ENCODE measurements around the gene UBLCP1.

Gene UBLCP1, protein sequence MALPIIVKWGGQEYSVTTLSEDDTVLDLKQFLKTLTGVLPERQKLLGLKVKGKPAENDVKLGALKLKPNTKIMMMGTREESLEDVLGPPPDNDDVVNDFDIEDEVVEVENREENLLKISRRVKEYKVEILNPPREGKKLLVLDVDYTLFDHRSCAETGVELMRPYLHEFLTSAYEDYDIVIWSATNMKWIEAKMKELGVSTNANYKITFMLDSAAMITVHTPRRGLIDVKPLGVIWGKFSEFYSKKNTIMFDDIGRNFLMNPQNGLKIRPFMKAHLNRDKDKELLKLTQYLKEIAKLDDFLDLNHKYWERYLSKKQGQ

DNA sequence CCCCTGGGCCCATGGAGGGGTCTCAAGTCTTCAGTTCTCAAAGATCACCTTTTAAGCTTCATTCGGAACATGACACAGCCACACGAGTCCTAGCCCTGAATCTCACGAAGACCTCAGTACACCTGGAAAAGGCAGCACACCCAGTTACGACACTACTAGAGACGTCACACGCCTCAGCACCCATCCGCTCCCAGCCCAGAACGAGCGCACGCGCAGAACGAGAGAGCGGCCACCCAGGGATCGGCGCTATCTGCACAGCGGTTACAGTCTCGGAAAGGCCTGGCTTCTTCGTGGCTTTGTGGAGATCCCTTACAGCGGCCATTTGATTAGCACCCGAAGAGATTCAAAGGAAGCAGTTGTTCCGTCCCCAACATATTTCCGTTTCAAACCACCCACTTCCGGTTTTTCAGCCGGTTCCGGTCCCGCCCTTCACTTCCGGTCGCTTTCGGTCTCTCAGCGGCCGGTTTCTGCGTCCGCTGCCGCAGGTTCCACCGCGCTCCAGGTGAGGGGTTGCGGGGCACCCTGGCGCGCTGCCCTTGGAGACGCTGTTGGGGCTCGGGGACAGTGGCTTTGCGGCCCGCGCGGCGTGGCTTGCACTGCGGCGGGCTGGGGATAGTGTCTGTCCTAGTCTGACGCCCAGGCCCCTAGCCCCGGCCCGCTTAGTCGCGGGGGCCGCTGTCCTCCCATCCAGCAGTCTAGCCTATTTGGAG is at the start of gene UBLCP1:
Gene UBLCP1 (plus strand): TSS at position 432 of the 710 bp plus-strand sequence. CDS start 5,626 bp downstream, outside the sequence.
- TF ChIP-seq, protein P1, sequence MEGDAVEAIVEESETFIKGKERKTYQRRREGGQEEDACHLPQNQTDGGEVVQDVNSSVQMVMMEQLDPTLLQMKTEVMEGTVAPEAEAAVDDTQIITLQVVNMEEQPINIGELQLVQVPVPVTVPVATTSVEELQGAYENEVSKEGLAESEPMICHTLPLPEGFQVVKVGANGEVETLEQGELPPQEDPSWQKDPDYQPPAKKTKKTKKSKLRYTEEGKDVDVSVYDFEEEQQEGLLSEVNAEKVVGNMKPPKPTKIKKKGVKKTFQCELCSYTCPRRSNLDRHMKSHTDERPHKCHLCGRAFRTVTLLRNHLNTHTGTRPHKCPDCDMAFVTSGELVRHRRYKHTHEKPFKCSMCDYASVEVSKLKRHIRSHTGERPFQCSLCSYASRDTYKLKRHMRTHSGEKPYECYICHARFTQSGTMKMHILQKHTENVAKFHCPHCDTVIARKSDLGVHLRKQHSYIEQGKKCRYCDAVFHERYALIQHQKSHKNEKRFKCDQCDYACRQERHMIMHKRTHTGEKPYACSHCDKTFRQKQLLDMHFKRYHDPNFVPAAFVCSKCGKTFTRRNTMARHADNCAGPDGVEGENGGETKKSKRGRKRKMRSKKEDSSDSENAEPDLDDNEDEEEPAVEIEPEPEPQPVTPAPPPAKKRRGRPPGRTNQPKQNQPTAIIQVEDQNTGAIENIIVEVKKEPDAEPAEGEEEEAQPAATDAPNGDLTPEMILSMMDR (IDR thresholded peaks at IDR 0.05), result no peak

DNA sequence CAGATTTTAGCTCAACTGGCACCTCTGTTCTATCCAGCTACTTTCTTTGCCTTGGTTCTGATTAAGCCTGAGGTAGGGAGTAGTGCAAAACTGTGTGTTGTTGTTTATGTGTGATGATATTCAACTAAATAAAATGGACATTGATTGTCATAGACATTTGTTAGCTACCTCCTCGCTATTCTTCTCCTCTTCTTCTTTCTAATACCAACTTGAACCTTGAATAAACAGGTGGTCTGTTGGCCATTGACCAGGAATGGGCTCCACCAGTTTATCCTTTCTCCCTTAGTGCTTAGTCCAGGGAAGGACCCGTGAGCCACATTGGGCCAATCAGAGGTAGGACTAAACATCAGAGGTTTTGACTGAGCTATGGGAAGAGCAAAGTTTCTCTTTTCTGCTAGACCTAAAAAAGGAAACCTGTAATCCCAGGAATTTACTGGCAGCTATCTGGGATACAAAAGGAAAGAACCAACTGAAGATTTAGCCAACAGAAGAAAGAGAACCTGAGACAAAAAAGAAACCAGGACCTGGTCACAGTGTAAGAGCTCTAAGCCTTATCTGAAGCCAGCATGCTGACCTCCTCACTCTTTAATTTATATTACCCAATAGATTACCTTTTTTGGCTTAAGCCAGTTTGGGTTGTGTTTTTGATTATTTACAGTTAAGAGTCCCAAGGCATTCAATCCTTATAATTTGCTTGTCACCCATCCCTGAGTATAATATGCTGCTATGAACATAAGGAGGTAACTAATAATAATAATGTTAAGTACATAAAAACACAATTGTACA is 48.4 kb upstream of the UBLCP1 start:
- TF ChIP-seq, protein P1 (IDR thresholded peaks at IDR 0.05), result no peak

DNA sequence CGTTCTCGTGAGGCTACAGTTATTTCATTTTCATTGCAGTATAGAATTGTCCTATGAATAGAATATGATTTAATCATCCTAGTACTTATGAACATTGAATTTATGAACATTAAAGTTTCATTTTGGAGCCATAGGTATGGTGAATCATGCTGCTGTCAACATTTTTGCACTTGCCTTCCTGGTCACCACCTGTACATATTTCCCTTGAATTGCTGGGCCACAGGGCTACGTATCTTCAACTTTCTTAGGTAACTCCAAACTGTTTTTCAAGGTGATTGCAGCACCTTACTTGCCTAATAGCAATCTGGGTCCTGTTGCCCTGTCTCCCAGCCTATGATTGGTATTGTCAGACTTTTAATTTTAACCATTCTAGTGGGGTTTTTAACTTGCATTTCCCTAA is 47.2 kb upstream of the UBLCP1 start:
- TF ChIP-seq, protein P1 (IDR thresholded peaks at IDR 0.05), result no peak

DNA sequence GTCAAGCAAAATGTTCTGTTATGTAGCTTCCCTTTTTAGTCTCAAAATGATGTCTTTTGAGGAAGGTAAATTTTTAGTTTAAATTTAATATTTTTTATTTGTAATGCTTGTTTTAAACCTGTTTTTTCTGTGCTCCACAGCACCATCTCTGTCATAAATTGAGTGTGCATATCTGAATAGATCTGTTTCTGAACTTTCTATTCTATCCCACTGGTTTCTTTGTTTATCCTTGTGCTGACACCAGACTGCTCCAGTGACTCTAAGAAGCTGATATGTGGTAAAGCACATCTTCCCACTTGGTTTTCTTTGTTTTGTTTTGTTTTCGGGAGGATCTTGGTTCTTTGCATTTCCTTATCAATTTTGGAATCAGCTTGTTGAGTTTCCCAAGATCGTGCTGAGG is 46.6 kb upstream of the UBLCP1 start:
- TF ChIP-seq, protein P1 (IDR thresholded peaks at IDR 0.05), result no peak

DNA sequence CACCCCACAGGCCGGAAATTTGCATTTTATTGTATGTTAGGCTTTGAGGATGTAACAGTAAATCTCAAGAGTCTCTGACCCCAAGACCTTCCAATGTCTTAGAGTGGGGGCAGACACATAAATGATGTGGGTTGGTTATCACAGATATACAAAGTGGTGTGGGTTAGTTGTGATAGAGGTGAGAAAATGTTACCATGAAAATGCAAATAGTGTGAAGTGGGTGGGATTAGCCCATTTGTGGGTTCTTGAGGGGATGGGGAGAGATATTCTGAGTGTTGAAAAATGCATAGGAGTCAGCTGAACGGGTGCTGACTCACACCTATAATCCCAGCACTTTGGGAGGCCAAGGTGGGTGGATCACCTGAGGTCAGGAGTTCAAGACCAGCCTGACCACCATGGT is 45.9 kb upstream of the UBLCP1 start:
- TF ChIP-seq, protein P1 (IDR thresholded peaks at IDR 0.05), result no peak

DNA sequence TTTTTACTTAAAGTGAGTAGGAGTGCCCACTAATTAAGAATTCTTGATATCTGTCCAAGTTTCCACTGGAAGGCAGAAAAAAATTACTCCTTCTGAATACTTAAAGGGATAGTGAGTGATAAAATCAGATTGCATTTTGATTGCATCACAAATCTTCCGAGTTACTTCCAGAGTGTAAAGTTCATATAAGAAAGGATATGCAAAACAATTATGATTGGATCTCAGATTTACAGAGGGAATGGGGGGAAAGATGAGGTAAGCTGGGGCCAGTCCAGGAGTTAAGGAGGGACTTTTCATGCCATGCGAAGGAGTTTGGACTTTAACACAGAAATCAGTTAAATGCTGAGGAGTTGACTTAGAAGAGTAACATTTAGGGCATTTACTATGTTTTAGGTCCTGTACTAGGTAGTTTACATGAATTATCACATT is 44.5 kb upstream of the UBLCP1 start:
- TF ChIP-seq, protein P1 (IDR thresholded peaks at IDR 0.05), result no peak

DNA sequence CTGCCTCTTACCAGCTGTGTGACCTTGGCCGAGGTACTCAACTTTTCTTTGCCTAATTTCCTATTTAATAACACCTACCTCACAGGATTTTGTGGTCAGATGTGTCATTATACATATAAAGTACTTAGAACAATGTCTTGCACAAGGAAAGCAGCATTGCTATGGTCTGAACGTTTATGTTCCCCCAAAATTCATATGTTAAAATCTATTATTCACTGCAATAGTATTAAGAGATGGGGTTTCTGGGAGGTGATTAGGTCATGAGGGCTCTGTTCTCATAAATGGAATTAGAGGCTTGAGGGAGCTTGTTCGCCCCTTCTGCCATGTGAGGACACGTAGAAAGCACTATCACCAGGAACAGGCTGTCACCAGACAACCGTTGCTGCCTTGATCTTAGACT is 42.9 kb upstream of the UBLCP1 start:
- TF ChIP-seq, protein P1 (IDR thresholded peaks at IDR 0.05), result no peak
